Activated CD8-positive, alpha-beta T cell treated with anti-CD3 and anti-CD28 coated beads, Interleukin-2, amount 10 ng/mL, durations not matched to agents 7 days and 5 days (primary cell): ENCODE measurements around the gene PNMA6F. TPM values are rescaled to one million over a fixed set of nuclear protein-coding genes. Genes with fewer than 3 reads are reported as not detected.
A peak's percentile ranks its signal among the peaks of the same experiment; 100 is the strongest.
"Not testable (repeated sequence)": the region's sequence is repeated elsewhere in the genome, so short reads cannot be mapped to it uniquely, and the experiment has no call there.

Experiments
- ATAC-seq: fragments of 150-1000 bp; cut with Tn5 transposase; one replicate; pipeline ENCODE4 v1.10.0; 2021; ENCODE audit warnings: moderate library complexity
- CTCF ChIA-PET: fragments of 350-600 bp; sonication (Branson Sonifier 250); formaldehyde crosslinking; loops from one replicate; lab custom pipeline; 2021; ENCODE audit warnings: antibody characterized with exemption; lab: Charles Lee
- POLR2A ChIA-PET: fragments of 350-600 bp; sonication (Branson Sonifier 250); formaldehyde crosslinking; loops from one replicate; lab custom pipeline; 2021; ENCODE audit warnings: antibody characterized with exemption; lab: Charles Lee
- DNase-seq: peaks from one replicate; pipeline ENCODE4 v3.0.0-alpha.2; 2020
- H3K27ac Mint-ChIP-seq: one replicate; pipeline ENCODE4 v1.8.0; 2021; ENCODE audit warnings: mild to moderate bottlenecking, mixed read lengths
- H3K27me3 Mint-ChIP-seq: one replicate; pipeline ENCODE4 v1.8.0; 2021; ENCODE audit warnings: low read depth, mixed read lengths
- H3K36me3 Mint-ChIP-seq: one replicate; pipeline ENCODE4 v1.8.0; 2021; ENCODE audit warnings: low read depth, mixed read lengths
- H3K4me1 Mint-ChIP-seq: one replicate; pipeline ENCODE4 v1.8.0; 2021; ENCODE audit warnings: low read depth, mixed read lengths
- H3K4me3 Mint-ChIP-seq: one replicate; pipeline ENCODE4 v1.8.0; 2021; ENCODE audit warnings: mild to moderate bottlenecking, mixed read lengths
- H3K9me3 Mint-ChIP-seq: one replicate; pipeline ENCODE4 v1.8.0; 2022; ENCODE audit warnings: mixed read lengths; ENCODE audit not compliant: insufficient read depth
- total RNA-seq, 2 experiments: library from RNA; stranded (reverse); gene quantifications; one replicate each; pipeline ENCODE4 v1.2.3, GENCODE V29; 2021

PNMA6F gene
- total RNA-seq, 2 experiments from 2014 or later, result not detected

- Mint-ChIP-seq H3K4me1 (no peaks in the 10 kb centered on the region), H3K27me3 (peaks cover 2% of the 10 kb centered on the region), H3K36me3 (no peaks in the 10 kb centered on the region), H3K4me3 (no peak overlapping the region), H3K27ac (no peak overlapping the region), H3K9me3 (no peaks in the 10 kb centered on the region)
- ATAC-seq, result no peak
- POLR2A ChIA-PET, result no interaction called here
- DNase-seq, result no peak
- CTCF ChIA-PET, result no interaction called here
These were observed 10.7 kb downstream of the PNMA6F start for GRCh38 chrX:153310901-153311300.

- ATAC-seq (no peak), DNase-seq (no peak)
- no peak overlapping the region for H3K27ac Mint-ChIP-seq
- no peak overlapping the region for H3K4me3 Mint-ChIP-seq
- H3K9me3 Mint-ChIP-seq, result no peaks in the 10 kb centered on the region
- H3K27me3 Mint-ChIP-seq, result peaks cover 16% of the 10 kb centered on the region
- ChIA-PET POLR2A (no interaction called here), CTCF (no interaction called here)
- H3K4me1 Mint-ChIP-seq, result peaks cover 7% of the 10 kb centered on the region
- no peaks in the 10 kb centered on the region for H3K36me3 Mint-ChIP-seq
These were observed 14.0 kb downstream of the PNMA6F start for GRCh38 chrX:153307276-153308178.

- peaks cover 23% of the 10 kb centered on the region for H3K27me3 Mint-ChIP-seq
- no peaks in the 10 kb centered on the region for H3K9me3 Mint-ChIP-seq
- ChIA-PET CTCF (no interaction called here), POLR2A (no interaction called here)
- H3K4me3 Mint-ChIP-seq, result no peak overlapping the region
- DNase-seq, result no peak
- peaks cover 7% of the 10 kb centered on the region for H3K4me1 Mint-ChIP-seq
- no peak for ATAC-seq
- no peak overlapping the region for H3K27ac Mint-ChIP-seq
- no peaks in the 10 kb centered on the region for H3K36me3 Mint-ChIP-seq
These were observed 14.9 kb downstream of the PNMA6F start for GRCh38 chrX:153306527-153307115.

- no peaks in the 10 kb centered on the region for H3K9me3 Mint-ChIP-seq
- no peak overlapping the region for H3K27ac Mint-ChIP-seq
- ATAC-seq (no peak), DNase-seq (no peak)
- H3K4me1 Mint-ChIP-seq, result peaks cover 7% of the 10 kb centered on the region
- H3K27me3 Mint-ChIP-seq, result peaks cover 26% of the 10 kb centered on the region
- H3K36me3 Mint-ChIP-seq, result no peaks in the 10 kb centered on the region
- ChIA-PET CTCF (no interaction called here), POLR2A (no interaction called here)
- H3K4me3 Mint-ChIP-seq, result no peak overlapping the region
These were observed 15.6 kb downstream of the PNMA6F start for GRCh38 chrX:153305972-153306371.

- H3K4me1 Mint-ChIP-seq, result peaks cover 7% of the 10 kb centered on the region
- no peak overlapping the region for H3K4me3 Mint-ChIP-seq
- DNase-seq (no peak), ATAC-seq (no peak)
- ChIA-PET CTCF (no interaction called here), POLR2A (no interaction called here)
- no peak overlapping the region for H3K27ac Mint-ChIP-seq
- H3K36me3 Mint-ChIP-seq, result no peaks in the 10 kb centered on the region
- H3K27me3 Mint-ChIP-seq, result peaks cover 26% of the 10 kb centered on the region
- no peaks in the 10 kb centered on the region for H3K9me3 Mint-ChIP-seq
These were observed 16.4 kb downstream of the PNMA6F start for GRCh38 chrX:153304988-153305736.

- H3K27me3 Mint-ChIP-seq, result peaks cover 30% of the 10 kb centered on the region
- CTCF ChIA-PET, result no interaction called here
- peaks cover 7% of the 10 kb centered on the region for H3K4me1 Mint-ChIP-seq
- ATAC-seq, result no peak
- POLR2A ChIA-PET, result no interaction called here
- no peak overlapping the region for H3K4me3 Mint-ChIP-seq
- no peaks in the 10 kb centered on the region for H3K9me3 Mint-ChIP-seq
- H3K36me3 Mint-ChIP-seq, result no peaks in the 10 kb centered on the region
- H3K27ac Mint-ChIP-seq, result no peak overlapping the region
- DNase-seq, result no peak
These were observed 18.0 kb downstream of the PNMA6F start for GRCh38 chrX:153303276-153304262.

GRCh38 chrX:153302796-153303195 lies 18.8 kb downstream of the PNMA6F start:
- Mint-ChIP-seq H3K4me1 (peaks cover 7% of the 10 kb centered on the region), H3K27me3 (peaks cover 36% of the 10 kb centered on the region), H3K9me3 (no peaks in the 10 kb centered on the region), H3K4me3 (no peak overlapping the region), H3K36me3 (no peaks in the 10 kb centered on the region), H3K27ac (no peak overlapping the region)
- DNase-seq (no peak), ATAC-seq (no peak)
- ChIA-PET POLR2A (no interaction called here), CTCF (no interaction called here)

- H3K4me1 Mint-ChIP-seq, result peaks cover 7% of the 10 kb centered on the region
- peaks cover 38% of the 10 kb centered on the region for H3K27me3 Mint-ChIP-seq
- DNase-seq, result no peak
- no peak overlapping the region for H3K27ac Mint-ChIP-seq
- H3K9me3 Mint-ChIP-seq, result no peaks in the 10 kb centered on the region
- no peaks in the 10 kb centered on the region for H3K36me3 Mint-ChIP-seq
- POLR2A ChIA-PET, result no interaction called here
- CTCF ChIA-PET, result no interaction called here
- no peak overlapping the region for H3K4me3 Mint-ChIP-seq
- ATAC-seq, result no peak
These were observed 19.8 kb downstream of the PNMA6F start for GRCh38 chrX:153301746-153302145.

- ATAC-seq (no peak), DNase-seq (no peak)
- peaks cover 7% of the 10 kb centered on the region for H3K4me1 Mint-ChIP-seq
- CTCF ChIA-PET, result no interaction called here
- no peaks in the 10 kb centered on the region for H3K9me3 Mint-ChIP-seq
- no peaks in the 10 kb centered on the region for H3K36me3 Mint-ChIP-seq
- no peak overlapping the region for H3K27ac Mint-ChIP-seq
- peaks cover 35% of the 10 kb centered on the region for H3K27me3 Mint-ChIP-seq
- POLR2A ChIA-PET, result no interaction called here
- no peak overlapping the region for H3K4me3 Mint-ChIP-seq
These were observed 21.7 kb downstream of the PNMA6F start for GRCh38 chrX:153299855-153300254.

GRCh38 chrX:153297376-153297775 lies 24.2 kb downstream of the PNMA6F start:
- ChIA-PET CTCF (no interaction called here), POLR2A (no interaction called here)
- DNase-seq (no peak), ATAC-seq (no peak)
- Mint-ChIP-seq H3K4me3 (no peak overlapping the region), H3K27me3 (peaks cover 25% of the 10 kb centered on the region), H3K36me3 (no peaks in the 10 kb centered on the region), H3K27ac (no peak overlapping the region), H3K9me3 (no peaks in the 10 kb centered on the region), H3K4me1 (peaks cover 12% of the 10 kb centered on the region)

- H3K4me3 Mint-ChIP-seq, H3K9me3 Mint-ChIP-seq, DNase-seq, POLR2A ChIA-PET, CTCF ChIA-PET, H3K36me3 Mint-ChIP-seq: not testable (repeated sequence)
- H3K27ac Mint-ChIP-seq, result peak overlapping the region; percentile 86
- H3K27me3 Mint-ChIP-seq, result peaks cover 12% of the 10 kb centered on the region
- ATAC-seq, result peak; percentile 27
- peaks cover 12% of the 10 kb centered on the region for H3K4me1 Mint-ChIP-seq
These were observed 28.0 kb downstream of the PNMA6F start for GRCh38 chrX:153293485-153294071.
